HG02870 (cell line): Measurements from ENCODE around the gene SMOC1.

Source experiments
- ATAC-seq: cut with Tn5 transposase; IDR thresholded peaks from one replicate; pipeline ENCODE4 v1.9.1; 2021; ENCODE audit warnings: mild to moderate bottlenecking, moderate library complexity; ENCODE audit not compliant: unreplicated experiment

Gene SMOC1

DNA sequence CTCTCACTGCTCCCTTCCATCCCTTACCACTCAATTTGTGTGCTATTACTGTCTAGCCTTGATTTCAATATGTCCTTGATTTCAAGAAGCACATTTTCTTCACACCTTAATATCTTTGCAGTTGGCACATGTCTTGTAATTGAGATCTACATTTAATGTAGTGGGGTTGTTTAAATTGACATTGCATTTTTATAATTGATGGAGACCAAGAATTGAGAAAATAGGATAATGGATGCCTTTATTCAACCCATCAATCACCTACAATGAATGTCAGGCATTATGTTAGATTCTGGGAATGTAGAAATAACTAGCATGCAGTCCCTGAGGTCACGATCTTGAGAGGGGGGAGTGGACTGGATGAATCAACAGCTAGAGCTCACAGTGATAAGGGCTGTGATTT is 94.6 kb downstream of the SMOC1 start:
- no peak for ATAC-seq

DNA sequence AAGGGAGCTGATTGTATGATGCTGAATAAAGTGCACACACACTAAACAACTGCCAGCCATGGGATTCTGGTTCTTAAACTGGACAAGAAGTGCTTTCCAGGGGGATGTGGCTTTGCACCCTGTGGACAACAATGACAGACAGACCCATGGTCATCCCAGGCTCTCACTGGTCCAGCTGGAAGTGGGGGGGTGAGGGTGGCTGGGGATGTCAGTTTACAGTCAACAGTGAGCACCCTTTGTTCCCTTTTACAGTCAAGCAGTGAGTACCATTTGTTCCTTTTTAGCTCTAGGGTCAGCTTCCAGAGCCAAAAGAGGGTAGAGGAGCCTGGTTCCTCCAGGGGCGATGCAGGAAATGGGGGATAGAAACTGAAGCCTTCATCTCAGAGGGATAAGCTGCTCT is 100.7 kb downstream of the SMOC1 start:
- ATAC-seq: no peak

DNA sequence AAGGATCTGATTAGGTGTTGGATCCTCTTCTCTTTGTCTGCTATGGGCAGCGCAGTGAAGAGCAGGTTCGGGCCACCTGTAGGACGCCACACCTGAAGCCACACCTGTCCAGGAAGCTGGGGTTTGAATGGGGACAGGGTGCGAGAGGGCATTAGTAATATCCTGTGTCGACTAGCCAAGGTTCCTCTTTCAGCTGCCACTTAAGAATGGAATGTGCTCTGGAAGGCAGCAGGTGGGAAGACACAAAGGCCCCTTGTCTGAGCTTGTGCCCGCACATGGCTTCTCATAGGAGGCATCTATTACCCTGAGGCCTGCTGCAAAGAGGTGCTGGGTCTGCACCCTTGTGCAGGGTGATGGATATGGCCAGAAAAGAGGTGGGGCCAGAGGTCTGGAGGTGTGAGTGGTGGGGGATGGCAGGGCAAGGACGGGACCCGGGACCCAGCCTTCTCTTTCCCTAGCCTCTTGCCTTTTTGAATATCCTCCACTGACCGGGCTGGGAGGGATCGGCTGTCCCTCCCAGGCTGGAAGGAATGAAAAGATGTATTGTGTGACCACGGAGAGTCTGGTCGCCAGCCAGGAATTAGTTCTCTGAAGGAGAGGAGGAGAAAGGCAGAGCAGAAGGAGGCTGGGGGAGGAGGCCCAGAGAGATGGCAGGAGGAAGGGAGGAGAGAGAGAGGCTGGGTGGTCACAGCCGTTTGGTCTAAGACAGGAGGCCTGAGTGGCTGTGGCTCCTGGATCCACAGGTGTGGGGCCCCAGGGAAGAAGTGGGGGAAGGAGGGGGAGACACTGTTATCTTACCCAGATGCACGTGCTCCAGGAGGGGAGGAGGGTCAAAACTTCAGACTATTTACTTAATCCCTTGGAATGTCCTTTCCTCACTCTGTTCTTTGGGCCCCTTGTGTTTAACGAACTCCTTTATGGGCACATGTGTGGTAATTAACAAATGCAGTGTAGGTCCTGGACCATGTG is 101.5 kb downstream of the SMOC1 start:
- ATAC-seq: no peak

DNA sequence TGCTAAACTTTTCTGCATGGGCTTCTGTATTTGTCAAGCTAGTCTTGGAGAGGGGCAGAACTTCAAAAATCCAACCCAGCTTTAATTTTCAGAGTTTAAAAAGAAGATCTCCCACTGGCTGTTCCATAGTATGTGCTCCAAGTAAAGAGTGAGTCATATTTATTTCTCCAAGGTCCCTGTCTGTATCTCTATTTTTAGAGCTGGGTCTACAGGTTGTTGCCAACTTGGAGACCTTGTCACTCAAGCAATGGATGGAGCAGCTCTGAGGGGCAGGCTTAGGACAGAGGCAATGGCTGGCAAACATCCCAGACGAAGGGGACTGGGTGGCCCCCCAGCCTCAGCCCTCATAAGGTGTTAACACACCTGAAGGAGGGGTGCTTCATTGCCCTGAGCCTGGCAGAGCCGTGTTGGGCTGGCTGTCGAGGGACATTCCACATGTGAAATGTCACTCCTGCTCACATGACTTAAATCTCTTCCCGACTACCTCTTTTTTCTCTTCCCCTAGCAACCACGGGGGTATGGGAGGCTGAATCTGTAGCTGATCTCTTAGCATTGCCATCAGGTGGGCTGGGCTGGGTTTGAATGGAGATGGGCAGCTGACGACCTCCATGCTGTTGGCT is 103.1 kb downstream of the SMOC1 start:
- no peak for ATAC-seq

DNA sequence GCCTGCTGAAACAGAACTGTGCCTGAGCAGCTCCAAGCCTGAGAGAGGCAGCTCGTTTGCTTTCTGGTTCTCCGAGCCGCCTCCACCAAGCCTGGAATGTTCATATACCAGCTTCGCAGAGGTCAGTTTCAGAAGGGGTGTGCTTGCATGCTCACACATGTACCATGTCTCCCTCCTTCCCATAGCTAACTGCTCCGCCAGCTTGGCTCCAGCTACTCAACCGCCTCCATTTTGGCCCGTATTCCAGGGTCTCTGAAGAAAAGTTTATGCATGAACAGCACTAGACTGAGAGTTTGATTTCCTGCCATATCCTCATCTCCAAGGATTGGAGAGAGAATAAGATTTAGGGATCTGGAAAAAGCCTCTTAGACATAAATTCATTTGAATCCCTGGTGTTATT is 103.7 kb downstream of the SMOC1 start:
- ATAC-seq: no peak

DNA sequence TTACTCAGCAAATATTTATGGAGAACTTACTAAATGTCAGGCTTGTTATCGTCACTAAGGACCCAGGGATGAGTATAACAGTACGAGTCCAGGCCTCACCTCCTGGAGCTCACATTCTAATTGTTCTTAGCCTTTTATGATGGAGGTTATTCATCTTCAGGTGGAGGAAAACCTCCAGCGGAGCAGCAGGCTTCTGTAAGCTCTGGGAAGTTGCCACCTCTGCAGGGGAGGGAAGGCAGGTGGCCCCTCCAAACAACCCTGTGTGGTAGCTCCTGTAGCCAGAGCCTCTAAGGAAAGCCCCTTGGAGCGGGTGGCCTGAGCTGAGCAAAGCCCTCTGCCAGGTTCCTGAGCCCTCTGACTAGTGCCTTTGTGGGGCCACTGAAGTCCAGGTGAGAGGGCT is 104.1 kb downstream of the SMOC1 start:
- no peak for ATAC-seq

DNA sequence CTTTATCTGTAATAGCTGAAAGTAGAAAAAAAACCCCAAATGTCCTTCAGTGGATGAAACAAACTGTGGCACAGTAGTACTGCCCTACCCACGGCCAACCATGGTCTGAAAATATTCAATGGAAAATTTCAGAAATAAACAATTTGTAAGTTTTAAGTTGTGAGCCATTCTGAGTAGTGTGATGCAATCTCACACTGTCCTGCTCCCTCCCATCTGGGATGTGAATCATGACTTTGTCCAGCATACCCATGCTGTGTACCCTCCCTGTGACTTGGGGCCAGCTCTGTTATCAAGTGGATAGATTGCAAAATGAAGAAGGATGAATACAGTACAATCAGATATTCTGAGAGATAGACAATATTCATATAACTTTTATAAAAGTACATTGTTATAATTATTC is 106.2 kb downstream of the SMOC1 start:
- ATAC-seq: no peak

DNA sequence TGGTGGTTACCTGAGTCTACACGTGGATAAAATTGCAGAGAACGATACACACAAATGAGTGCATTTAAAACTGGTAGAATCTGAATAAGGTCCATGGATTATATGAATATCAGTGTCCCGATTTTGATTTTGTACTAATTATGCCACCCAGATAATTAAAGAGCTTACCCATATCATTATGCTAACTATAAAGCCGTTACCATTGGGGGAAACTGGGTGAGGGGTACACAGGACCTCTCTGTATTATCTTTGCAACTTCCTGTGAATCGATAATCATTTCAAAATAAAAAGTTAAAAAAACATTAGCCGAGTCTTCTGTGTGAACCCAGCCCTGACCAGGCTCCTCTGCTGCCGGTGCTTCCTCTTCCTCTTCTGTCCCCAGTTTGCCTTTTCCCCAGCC is 107.1 kb downstream of the SMOC1 start:
- ATAC-seq: no peak

DNA sequence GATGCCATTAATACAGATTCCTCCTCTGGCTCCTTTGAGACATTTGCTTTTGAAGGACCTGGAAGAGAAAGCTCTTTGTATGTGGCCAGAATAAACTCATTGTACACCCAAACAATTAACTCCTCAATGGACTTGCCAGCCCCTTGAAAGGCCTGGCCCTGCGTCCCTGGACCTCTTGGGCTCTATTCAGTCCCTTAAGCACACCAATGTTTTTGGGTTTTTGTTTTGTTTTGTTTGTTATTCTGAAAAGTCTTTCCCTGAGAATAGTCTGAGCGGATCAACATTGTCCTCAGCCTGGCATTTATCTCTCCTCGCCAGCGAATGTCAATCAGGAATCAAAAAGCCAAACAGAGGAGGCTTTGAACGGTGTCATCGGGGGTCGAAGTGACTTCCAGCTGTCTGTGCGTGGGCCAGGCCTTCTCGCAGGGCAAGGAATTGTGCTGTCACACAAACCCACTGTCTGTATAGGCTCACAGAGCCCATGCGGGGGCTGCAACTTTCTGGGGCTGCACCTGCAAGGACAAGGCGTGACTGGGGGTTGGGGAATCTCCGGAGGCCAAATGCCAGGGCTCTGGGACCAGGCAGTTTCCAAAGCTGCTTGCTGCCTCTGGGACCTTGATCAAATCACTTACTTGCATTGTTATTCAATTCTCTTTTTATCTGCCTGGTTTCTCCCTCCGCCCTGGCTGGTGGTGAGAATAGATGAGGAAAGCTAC is 108.3 kb downstream of the SMOC1 start:
- ATAC-seq: no peak

DNA sequence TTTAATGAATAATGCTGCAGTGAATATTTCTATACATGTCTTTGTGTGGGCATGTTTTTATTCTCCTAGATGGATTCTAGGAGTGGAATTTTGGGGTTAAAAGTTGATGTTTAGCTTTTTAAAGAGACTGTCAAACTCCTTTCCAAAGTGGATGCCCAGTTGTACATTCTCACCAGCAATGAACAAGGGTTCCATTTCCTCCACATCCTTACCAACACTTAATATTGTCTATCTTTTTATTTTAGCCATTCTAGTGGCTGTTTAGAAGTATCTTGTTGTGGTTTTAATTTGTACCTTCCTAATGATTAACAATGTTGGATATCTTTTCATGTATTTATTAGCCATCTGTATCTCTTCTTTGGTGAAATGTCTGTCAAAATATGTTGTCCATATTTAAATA is 109.8 kb downstream of the SMOC1 start:
- no peak for ATAC-seq

DNA sequence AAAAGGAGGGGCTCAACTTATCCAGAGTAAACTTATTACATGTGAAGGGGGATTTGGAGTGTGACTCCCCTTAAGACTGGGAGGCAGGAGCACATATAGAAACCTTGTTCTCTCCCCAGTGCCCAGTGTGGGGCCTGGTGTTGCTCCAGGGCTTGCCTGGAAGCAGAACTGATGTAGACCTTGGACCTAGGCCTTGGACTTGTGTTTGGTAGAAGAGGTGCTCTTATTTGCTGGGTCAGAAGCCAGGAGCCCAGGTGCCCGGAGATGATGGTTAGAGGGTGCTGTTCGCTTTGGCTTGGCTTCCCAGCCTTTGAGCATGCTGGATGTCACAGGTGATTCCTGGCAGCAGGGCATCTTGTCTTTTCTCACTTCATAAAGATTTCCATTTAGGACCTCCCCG is 110.4 kb downstream of the SMOC1 start:
- no peak for ATAC-seq

DNA sequence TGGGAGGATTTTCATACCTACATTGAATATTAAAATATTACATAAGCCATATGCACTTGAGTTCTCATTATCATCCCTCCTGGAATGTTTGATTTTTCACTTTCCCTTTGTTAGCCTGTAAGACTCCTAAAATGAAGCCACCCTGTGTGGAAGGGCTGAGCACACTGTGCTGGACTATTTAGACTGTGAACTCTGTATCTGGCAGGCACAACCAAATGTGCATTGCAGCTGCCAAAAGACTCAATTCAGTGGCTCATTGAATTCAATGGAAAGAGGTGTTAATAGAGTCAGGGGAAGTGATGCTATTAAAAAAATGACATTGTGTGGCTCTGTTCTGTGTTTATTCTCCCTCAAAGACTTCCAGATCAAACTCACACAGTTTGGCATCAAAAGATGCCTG is 111.1 kb downstream of the SMOC1 start:
- no peak for ATAC-seq

DNA sequence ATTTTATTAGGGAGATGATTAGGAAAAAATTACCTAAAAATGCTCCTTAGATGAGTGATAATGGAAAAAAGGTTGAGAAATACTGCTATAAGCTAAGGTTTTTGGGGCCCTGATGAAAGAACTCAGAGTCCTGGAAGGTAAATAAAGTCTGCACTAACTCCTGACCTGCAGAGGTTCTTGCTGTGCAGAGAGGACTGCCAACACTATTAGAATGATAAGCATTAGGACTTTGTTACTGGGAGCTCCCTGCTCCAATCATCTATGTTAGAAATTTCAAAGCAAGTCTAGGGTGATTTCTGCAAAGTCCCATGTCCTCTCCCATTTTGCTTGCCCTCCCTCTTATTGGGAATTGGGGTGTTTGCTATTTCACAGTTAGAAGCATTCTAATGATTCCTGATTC is 112.2 kb downstream of the SMOC1 start:
- no peak for ATAC-seq

DNA sequence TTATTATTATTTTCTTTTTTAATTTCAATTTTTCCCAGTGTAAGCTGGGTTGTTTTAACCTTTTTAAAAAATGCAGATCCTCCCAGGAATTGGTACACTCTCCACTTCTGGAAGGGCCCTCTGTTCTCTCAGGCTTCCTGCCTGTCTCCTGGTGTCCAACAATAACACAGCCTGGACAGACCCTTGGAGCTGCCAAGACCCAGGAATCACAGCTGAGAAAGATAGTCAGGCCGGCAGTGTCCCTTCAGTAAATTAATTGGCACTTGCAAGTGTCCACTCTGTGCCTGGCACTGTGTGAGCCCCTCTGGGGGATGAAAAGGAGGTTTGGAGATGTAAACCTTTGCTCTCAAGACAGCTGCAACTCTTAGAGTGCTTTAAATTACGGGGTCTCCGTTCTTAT is 113.3 kb downstream of the SMOC1 start:
- ATAC-seq: no peak

DNA sequence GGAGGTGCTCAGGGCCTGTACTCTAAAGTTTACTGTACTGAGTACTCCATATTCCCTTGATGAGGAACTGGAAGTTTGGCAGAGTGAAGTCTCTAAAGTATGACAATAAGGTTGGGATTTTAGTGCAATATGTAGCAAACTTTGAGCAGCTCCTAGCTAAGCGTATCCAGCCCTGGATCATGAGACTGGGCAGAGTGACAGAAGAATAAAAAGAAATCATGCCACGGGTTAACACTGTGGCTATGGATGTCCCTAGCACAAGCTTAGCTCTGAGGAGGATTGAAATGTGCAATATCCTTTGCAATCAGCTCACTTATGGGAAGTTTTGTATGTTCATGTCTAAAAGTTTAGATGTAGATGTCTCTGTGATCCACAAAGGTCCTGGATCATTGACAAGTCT is 114.1 kb downstream of the SMOC1 start:
- ATAC-seq: no peak

DNA sequence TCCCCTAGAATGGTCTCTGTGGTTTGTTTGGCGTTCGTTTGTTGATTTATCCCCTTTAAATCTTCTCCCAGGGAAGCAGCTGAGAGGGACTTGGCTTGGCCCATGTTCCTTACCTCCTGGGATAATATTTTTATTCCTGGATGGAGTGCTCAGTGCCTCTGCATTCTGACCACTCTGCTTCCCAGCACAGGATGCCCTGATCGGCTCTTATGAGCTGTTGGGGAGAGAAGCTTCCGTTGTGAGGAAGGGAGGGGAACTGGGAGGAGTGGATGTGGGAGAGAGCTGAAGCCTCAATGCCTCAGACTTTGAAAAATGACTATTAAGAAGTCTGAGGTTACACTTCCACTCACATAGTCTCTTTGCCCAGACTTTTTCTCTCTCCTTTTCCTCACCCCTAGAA is 114.8 kb downstream of the SMOC1 start:
- ATAC-seq: no peak

DNA sequence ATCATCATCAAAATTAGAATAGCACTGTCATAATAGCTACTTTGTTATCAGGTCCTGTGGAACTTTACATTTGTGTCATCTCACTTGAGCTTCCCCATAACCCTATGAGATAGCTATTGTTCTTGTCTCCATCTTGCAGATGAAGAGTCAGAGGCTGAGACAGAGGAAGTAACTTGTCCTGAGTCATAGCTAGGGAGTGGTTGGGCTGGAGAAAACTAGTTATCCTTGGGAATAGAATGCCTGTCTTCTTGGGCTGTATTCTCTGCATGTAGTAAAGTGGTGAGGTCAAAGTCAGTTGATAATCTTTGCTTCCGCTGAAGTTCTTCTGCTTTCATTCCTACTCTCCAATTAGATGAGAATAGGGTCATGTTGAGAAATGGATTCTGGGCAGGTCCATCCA is 117.0 kb downstream of the SMOC1 start:
- no peak for ATAC-seq

DNA sequence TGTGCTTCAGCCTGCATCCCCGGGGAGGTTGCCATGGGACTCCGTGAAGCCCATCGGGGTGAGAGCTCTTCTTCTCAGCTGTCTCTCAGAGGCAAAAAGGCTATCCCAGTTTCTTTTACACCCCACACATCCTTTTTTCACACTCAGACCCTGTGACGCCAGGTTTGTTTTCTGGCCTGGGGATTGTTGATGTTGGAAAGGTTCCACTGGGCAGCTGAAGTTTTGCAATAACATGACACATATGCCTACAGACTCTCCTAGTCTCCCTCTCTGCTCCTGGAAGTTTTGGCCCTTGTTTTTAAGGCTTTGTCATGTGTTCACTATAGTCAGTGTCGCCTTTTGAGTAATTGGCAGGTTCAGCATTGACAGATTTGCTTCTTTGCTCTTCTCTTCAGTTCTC is 118.6 kb downstream of the SMOC1 start:
- ATAC-seq: no peak

DNA sequence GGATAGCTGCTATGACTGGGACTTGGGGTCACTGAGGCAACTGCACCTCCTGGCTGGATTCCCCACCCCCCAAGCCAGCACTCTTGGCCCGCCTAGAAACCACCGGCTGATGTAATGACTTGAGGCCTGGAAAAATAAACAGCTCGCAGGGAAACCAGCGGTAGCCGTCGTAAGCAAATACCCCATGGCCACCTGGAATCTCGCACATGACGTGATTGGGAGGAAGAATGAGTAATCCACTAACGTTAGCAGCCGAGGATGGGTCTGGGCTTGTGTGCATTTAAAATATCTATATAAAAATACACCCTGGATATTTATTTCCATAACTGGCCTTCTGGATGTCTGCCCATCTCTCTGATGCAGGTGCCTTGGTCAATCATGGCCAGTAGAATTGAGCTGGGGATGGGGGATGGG is 120.1 kb downstream of the SMOC1 start:
- no peak for ATAC-seq

DNA sequence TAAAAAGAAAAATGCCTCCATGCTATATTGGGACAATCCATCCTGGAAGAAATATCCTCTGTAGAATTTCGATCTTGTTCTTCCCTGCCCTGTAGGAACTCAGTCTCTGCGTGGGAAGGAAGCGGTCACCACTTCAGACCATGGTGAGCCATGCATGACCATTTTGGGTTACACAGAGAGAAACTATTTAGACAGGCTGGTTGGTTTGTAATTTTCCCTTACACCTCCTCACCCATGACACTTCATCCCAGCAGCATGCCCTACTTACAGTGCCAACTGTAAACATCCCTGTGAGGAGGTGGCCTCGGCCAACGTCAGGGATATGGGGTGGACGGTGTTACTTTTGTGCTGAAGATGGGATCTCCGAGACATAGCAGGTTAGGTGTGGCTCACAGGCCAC is 121.4 kb downstream of the SMOC1 start:
- ATAC-seq: no peak

DNA sequence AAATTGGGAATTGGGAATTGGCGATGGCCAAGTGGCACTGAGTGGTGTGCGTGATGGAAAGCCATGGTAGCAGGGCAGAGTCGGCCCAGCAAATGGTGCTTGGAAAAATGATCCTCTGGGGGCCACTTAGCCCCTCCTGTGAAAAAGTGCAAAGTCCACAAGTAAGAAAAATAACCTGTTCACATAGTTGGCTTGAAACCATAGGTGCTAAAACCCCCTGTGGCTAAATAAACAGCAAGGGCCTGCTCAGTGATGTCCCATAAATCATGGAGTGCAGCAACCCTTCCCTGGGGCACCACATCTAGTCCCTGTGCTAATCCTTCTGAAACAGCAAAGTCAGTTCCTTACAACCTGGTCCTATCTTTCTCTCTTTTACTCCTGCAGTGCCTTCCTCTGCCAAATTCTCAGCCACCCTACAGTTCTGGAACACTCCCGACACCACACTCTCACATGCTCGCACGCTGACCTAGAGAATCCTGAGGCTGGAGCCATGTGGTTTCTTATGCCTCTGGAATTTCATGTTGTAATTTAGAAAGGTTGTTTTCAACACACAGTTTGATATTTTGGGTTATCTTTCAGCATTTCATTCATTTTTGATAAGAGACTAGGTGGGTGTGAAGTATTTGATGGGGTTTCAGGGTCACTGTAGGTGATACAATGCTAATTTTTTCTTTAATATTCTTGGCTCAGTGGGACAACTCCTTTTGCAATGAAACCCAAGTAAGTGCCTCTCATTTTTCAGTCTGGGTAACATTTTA is 123.6 kb downstream of the SMOC1 start:
- ATAC-seq: no peak
